ENCODE results near the gene KCNMB2. TPM values are rescaled to one million over a fixed set of nuclear protein-coding genes. Genes with fewer than 3 reads are reported as not detected.

The KCNMB2 gene
- total and polyA plus RNA-seq, 2 donors (not counting 1 experiment from before 2014, with no cell fraction given), result 0.17 TPM; not detected in 1

DNA sequence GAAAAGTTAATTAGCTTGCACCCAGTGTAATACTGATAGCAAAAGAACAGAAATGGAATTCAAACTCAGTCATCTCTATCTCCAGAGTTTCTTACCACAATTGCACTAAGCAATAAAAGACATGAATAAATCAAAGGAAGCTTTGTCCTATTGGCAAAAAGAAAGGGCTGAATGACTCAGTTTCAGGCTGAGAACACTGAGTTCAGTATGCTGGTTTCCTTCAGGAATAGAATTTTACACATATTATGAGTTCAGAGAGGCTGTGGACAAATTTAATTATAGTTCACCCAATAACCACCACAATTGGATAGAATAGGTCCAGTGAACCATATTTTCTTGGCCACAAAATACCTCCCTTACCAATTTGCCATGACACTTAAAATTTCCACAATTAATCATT lies 249.7 kb downstream of the KCNMB2 start:
- peak in 1 of 2 donors; percentile 1 for DNase-seq (ENCODE audit: low read depth in 2 of 2)
- no peak for TF ChIP-seq EZH2 (IDR thresholded peaks at IDR 0.05; ENCODE audit: low read length, missing control alignments)
- TF ChIP-seq, protein P1, sequence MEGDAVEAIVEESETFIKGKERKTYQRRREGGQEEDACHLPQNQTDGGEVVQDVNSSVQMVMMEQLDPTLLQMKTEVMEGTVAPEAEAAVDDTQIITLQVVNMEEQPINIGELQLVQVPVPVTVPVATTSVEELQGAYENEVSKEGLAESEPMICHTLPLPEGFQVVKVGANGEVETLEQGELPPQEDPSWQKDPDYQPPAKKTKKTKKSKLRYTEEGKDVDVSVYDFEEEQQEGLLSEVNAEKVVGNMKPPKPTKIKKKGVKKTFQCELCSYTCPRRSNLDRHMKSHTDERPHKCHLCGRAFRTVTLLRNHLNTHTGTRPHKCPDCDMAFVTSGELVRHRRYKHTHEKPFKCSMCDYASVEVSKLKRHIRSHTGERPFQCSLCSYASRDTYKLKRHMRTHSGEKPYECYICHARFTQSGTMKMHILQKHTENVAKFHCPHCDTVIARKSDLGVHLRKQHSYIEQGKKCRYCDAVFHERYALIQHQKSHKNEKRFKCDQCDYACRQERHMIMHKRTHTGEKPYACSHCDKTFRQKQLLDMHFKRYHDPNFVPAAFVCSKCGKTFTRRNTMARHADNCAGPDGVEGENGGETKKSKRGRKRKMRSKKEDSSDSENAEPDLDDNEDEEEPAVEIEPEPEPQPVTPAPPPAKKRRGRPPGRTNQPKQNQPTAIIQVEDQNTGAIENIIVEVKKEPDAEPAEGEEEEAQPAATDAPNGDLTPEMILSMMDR (conservative IDR thresholded peaks at IDR 0.05 in 1 of 2, IDR thresholded peaks at IDR 0.05 in 1 of 2; ENCODE audit: low read depth in 1 of 2, low read length in 2 of 2), result no peak
- H3K4me2 ChIP-seq (ENCODE audit: extremely low read depth, insufficient read depth, low read length), result no peak overlapping the region
- no peaks in the 10 kb centered on the region for H4K20me1 ChIP-seq (ENCODE audit: control insufficient read depth, extremely low read depth, insufficient read depth, low read length)
- H3K27me3 ChIP-seq (ENCODE audit: control insufficient read depth, insufficient read depth, low read length), result no peaks in the 10 kb centered on the region
- no peak overlapping the region for H3K4me3 ChIP-seq (replicated peaks in 1 of 4; ENCODE audit: control extremely low read depth in 1 of 4, insufficient read depth in 1 of 4, low read depth in 3 of 4, low read length in 4 of 4)
- H3K9me3 ChIP-seq (ENCODE audit: control insufficient read depth, insufficient read depth, low read depth, low read length), result no peaks in the 10 kb centered on the region
- no peaks in the 10 kb centered on the region for H3K79me2 ChIP-seq (ENCODE audit: control insufficient read depth, insufficient read depth, low read length)
- no peaks in the 10 kb centered on the region for H3K36me3 ChIP-seq (ENCODE audit: control insufficient read depth, insufficient read depth, low read length)
- H3K9ac ChIP-seq (ENCODE audit: insufficient read depth, low read length), result no peak overlapping the region
- no peaks in the 10 kb centered on the region for H3K4me1 ChIP-seq (ENCODE audit: control insufficient read depth, extremely low read depth, insufficient read depth, low read length)
- H2AFZ ChIP-seq (ENCODE audit: low read length), result no peak overlapping the region
- no peak overlapping the region for H3K27ac ChIP-seq (ENCODE audit: insufficient read depth, low read length)

DNA sequence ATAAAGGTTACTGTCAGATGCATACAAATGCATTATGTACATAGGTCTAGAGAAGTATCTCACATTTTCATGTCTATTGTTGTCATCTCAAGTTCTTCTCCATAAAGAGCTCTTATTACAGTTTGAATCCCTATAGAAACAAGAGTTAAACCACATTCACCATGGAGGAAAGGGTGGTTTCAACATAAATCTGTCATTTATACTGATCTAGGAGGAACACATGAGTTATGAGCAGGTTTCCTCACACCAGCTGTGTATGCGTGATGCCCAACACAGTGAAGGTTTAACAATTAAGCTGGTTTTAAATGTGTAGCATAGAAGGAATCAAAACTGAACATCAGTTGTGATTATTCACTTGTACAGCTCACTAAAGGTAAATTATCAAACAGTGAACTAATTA lies 251.7 kb downstream of the KCNMB2 start:
- no peaks in the 10 kb centered on the region for H3K79me2 ChIP-seq (ENCODE audit: control insufficient read depth, insufficient read depth, low read length)
- no peak for DNase-seq (ENCODE audit: low read depth in 2 of 2)

DNA sequence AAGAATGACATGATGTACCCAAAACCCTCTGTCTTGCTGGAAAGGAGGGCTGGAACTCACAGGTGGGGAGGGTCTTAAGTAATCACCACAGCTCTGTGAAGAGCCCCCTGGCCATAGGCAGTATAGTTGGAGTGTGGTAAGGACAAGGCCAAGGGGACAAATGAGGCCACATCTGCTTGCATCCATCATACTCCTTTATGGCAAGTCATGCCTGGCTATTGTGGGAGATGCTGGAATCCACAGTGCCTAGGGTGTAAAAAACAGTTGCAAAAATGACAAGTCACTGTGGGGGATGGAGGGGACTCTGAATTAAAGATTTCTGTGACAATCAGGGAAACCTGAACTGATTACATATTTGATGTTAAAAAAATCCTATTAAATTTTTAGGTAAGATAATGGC lies 258.5 kb downstream of the KCNMB2 start:
- no peaks in the 10 kb centered on the region for H4K20me1 ChIP-seq (ENCODE audit: control insufficient read depth, extremely low read depth, insufficient read depth, low read length)
- H3K4me1 ChIP-seq (ENCODE audit: control insufficient read depth, extremely low read depth, insufficient read depth, low read length), result no peaks in the 10 kb centered on the region
- no peak overlapping the region for H3K4me3 ChIP-seq (replicated peaks in 1 of 4; ENCODE audit: control extremely low read depth in 1 of 4, insufficient read depth in 1 of 4, low read depth in 3 of 4, low read length in 4 of 4)
- H3K9me3 ChIP-seq (ENCODE audit: control insufficient read depth, insufficient read depth, low read depth, low read length), result no peaks in the 10 kb centered on the region
- H3K27me3 ChIP-seq (ENCODE audit: control insufficient read depth, insufficient read depth, low read length), result no peaks in the 10 kb centered on the region
- DNase-seq (ENCODE audit: low read depth in 2 of 2), result no peak
- no peak overlapping the region for H2AFZ ChIP-seq (ENCODE audit: low read length)
- H3K27ac ChIP-seq (ENCODE audit: insufficient read depth, low read length), result no peak overlapping the region
- H3K4me2 ChIP-seq (ENCODE audit: extremely low read depth, insufficient read depth, low read length), result no peak overlapping the region
- H3K36me3 ChIP-seq (ENCODE audit: control insufficient read depth, insufficient read depth, low read length), result no peaks in the 10 kb centered on the region
- no peak overlapping the region for H3K9ac ChIP-seq (ENCODE audit: insufficient read depth, low read length)
- TF ChIP-seq, protein P1 (conservative IDR thresholded peaks at IDR 0.05 in 1 of 2, IDR thresholded peaks at IDR 0.05 in 1 of 2; ENCODE audit: low read depth in 1 of 2, low read length in 2 of 2), result no peak
- no peak for TF ChIP-seq EZH2 (IDR thresholded peaks at IDR 0.05; ENCODE audit: low read length, missing control alignments)
- no peaks in the 10 kb centered on the region for H3K79me2 ChIP-seq (ENCODE audit: control insufficient read depth, insufficient read depth, low read length)

More for the DNA sequence above, 251.7 kb downstream of the KCNMB2 start:
- TF ChIP-seq, protein P1 (conservative IDR thresholded peaks at IDR 0.05 in 1 of 2, IDR thresholded peaks at IDR 0.05 in 1 of 2; ENCODE audit: low read depth in 1 of 2, low read length in 2 of 2), result no peak
- no peak for TF ChIP-seq EZH2 (IDR thresholded peaks at IDR 0.05; ENCODE audit: low read length, missing control alignments)
- Histone ChIP-seq H3K9ac (ENCODE audit: insufficient read depth, low read length) (no peak overlapping the region), H4K20me1 (ENCODE audit: control insufficient read depth, extremely low read depth, insufficient read depth, low read length) (no peaks in the 10 kb centered on the region), H3K4me1 (ENCODE audit: control insufficient read depth, extremely low read depth, insufficient read depth, low read length) (no peaks in the 10 kb centered on the region), H3K4me2 (ENCODE audit: extremely low read depth, insufficient read depth, low read length) (no peak overlapping the region), H3K36me3 (ENCODE audit: control insufficient read depth, insufficient read depth, low read length) (no peaks in the 10 kb centered on the region), H3K27me3 (ENCODE audit: control insufficient read depth, insufficient read depth, low read length) (no peaks in the 10 kb centered on the region), H3K4me3 (replicated peaks in 1 of 4; ENCODE audit: control extremely low read depth in 1 of 4, insufficient read depth in 1 of 4, low read depth in 3 of 4, low read length in 4 of 4) (no peak overlapping the region), H3K27ac (ENCODE audit: insufficient read depth, low read length) (no peak overlapping the region), H2AFZ (ENCODE audit: low read length) (no peak overlapping the region), H3K9me3 (ENCODE audit: control insufficient read depth, insufficient read depth, low read depth, low read length) (no peaks in the 10 kb centered on the region)

All from fibroblast of lung (primary cell).